Cardiac atrium fibroblast (primary cell): ENCODE data around the gene SYNJ1. TPM values are rescaled to one million over a fixed set of nuclear protein-coding genes. Genes with fewer than 3 reads are reported as not detected.

Experiments
- total RNA-seq: library from RNA; depleted of rRNA; stranded (reverse); fragments of >200 nt; gene quantifications from 2 replicates; pipeline ENCODE4 v1.2.3, GENCODE V29; 2015

The SYNJ1 gene
- total RNA-seq = 5.5 and 5.6 TPM in 2 replicates

GRCh38 chr21:32727687-32728455, at the start of gene SYNJ1:
Gene SYNJ1 (minus strand): TSS chr21:32728013. CDS start chr21:32726895, 1,118 bp downstream.

GRCh38 chr21:32612075-32612998, 115.5 kb downstream of the SYNJ1 start, which contains the start of gene CFAP298:
Gene CFAP298 (minus strand): TSS chr21:32612377. CDS start chr21:32612243, 134 bp downstream.

GRCh38 chr21:32585042-32585710, 142.6 kb downstream of the SYNJ1 start, which contains the start of gene TCP10L:
Gene TCP10L (minus strand): TSS chr21:32585523. CDS start chr21:32584304, 1,219 bp downstream.

Other genes starting within 250 kb of the SYNJ1 start
- gene TCP10L, start 142.5 kb downstream of the SYNJ1 start, total RNA-seq = not detected in 2 replicates
- 18.0 and 23.6 TPM in 2 replicates for gene CFAP298, start 115.6 kb downstream of the SYNJ1 start, total RNA-seq
- 7.5 and 12.1 TPM in 2 replicates for gene PAXBP1, start 43.7 kb upstream of the SYNJ1 start, total RNA-seq